Renal pelvis (tissue), 12 donors: ENCODE measurements around the gene NFIX. TPM values are rescaled to one million over a fixed set of nuclear protein-coding genes. Genes with fewer than 3 reads are reported as not detected.
"Not testable (repeated sequence)": the region's sequence is repeated elsewhere in the genome, so short reads cannot be mapped to it uniquely, and the experiment has no call there.

Source experiments
- DNase-seq: peaks from one replicate; pipeline ENCODE4 v3.0.0-alpha.2; 2013
- long read RNA-seq, 16 experiments: transcript quantifications; one replicate each; lab custom pipeline, GENCODE V29; 2026
- polyA plus RNA-seq, 3 donors: library from polyadenylated mRNA; unstranded; fragments of 120-200 nt; gene quantifications; one replicate each; pipeline ENCODE4 v1.2.1, GENCODE V29; 2013; ENCODE audit not compliant: insufficient read length in 3 of 3

NFIX gene
- 10 to 100 TPM; 14.8 to 19.2 (median 14.9) TPM for polyA plus RNA-seq
- long read RNA-seq, donor 1, partial matches to known transcripts = 24 of 29 reads
- long read RNA-seq, donor 1, other reads (novel, unspliced or antisense) = 5 of 29 reads
- long read RNA-seq, donor 2, partial matches to known transcripts = 33 of 34 reads
- long read RNA-seq, donor 2, other reads (novel, unspliced or antisense) = 0 of 34 reads
- long read RNA-seq, donor 3, partial matches to known transcripts = 0 of 1 reads
- long read RNA-seq, donor 3, other reads (novel, unspliced or antisense) = 0 of 1 reads
- long read RNA-seq, donor 4, partial matches to known transcripts = 0 of 2 reads
- long read RNA-seq, donor 4, other reads (novel, unspliced or antisense) = 0 of 2 reads
- long read RNA-seq, donor 5 = 0 reads
- long read RNA-seq, donor 6, partial matches to known transcripts = 36 of 46 reads
- long read RNA-seq, donor 6, other reads (novel, unspliced or antisense) = 7 of 46 reads
- long read RNA-seq, donor 7, partial matches to known transcripts = 0 of 3 reads
- long read RNA-seq, donor 7, other reads (novel, unspliced or antisense) = 0 of 3 reads
- long read RNA-seq, donor 8, transcript NFIX-203 (10 exons, 3,143 nt) = major isoform, 13 of 27 reads
- long read RNA-seq, donor 8, partial matches to known transcripts = 6 of 27 reads
- long read RNA-seq, donor 8, other reads (novel, unspliced or antisense) = 5 of 27 reads
- long read RNA-seq, donor 9, transcript NFIX-203 (10 exons, 3,143 nt) = major isoform, 5 of 5 reads
- long read RNA-seq, donor 9, partial matches to known transcripts = 0 of 5 reads
- long read RNA-seq, donor 9, other reads (novel, unspliced or antisense) = 0 of 5 reads
- long read RNA-seq, donor 10, partial matches to known transcripts = 0 of 3 reads
- long read RNA-seq, donor 10, other reads (novel, unspliced or antisense) = 0 of 3 reads
- long read RNA-seq, donor 11, partial matches to known transcripts = 0 of 2 reads
- long read RNA-seq, donor 11, other reads (novel, unspliced or antisense) = 0 of 2 reads
- long read RNA-seq, donor 12, partial matches to known transcripts = 39 of 62 reads
- long read RNA-seq, donor 12, other reads (novel, unspliced or antisense) = 18 of 62 reads
- long read RNA-seq, donor 13, partial matches to known transcripts = 0 of 2 reads
- long read RNA-seq, donor 13, other reads (novel, unspliced or antisense) = 0 of 2 reads
- long read RNA-seq, donor 14 = 0 reads
- long read RNA-seq, donor 15 = 0 reads
- long read RNA-seq, donor 16, partial matches to known transcripts = 0 of 9 reads
- long read RNA-seq, donor 16, other reads (novel, unspliced or antisense) = 8 of 9 reads

- peak; percentile 60 for DNase-seq
Measured at GRCh38 chr19:12994701-12995595, at the start of gene NFIX. NFIX (plus strand) TSS chr19:12995475; CDS start chr19:12995838, 363 bp downstream.

- DNase-seq = peak; percentile 97
Measured at GRCh38 chr19:12945479-12946091, 49.7 kb upstream of the NFIX start, which contains the start of gene RAD23A. RAD23A (plus strand) TSS chr19:12945862; CDS start chr19:12945949, 87 bp downstream.

- no peak for DNase-seq
Measured at GRCh38 chr19:12946092-12946721, 49.1 kb upstream of the NFIX start.

GRCh38 chr19:12946731-12947496, 48.4 kb upstream of the NFIX start:
- no peak for DNase-seq

GRCh38 chr19:12947702-12948611, 47.3 kb upstream of the NFIX start:
- DNase-seq = no peak

GRCh38 chr19:12948612-12949362, 46.5 kb upstream of the NFIX start:
- no peak for DNase-seq

GRCh38 chr19:12949363-12950283, 45.7 kb upstream of the NFIX start:
- DNase-seq = no peak

GRCh38 chr19:12952050-12952449, 43.2 kb upstream of the NFIX start:
- DNase-seq = not testable (repeated sequence)

- no peak for DNase-seq
Measured at GRCh38 chr19:12952488-12953137, 42.7 kb upstream of the NFIX start.

- DNase-seq = no peak
Measured at GRCh38 chr19:12953138-12953798, 42.0 kb upstream of the NFIX start.

GRCh38 chr19:12953799-12954611, 41.3 kb upstream of the NFIX start:
- DNase-seq = no peak

GRCh38 chr19:12954612-12954962, 40.7 kb upstream of the NFIX start:
- DNase-seq = no peak

- not testable (repeated sequence) for DNase-seq
Measured at GRCh38 chr19:12955575-12955974, 39.7 kb upstream of the NFIX start.

- no peak for DNase-seq
Measured at GRCh38 chr19:12955996-12956395, 39.3 kb upstream of the NFIX start.
